A549 (cell line): ENCODE measurements around the gene SYK.

Experiments
- CHD2 ChIP-seq: fragments of 150-350 bp; IDR thresholded peaks from 2 replicates; pipeline ENCODE4 v1.6.1; 2014; ENCODE audit warnings: low read length; ENCODE audit not compliant: partially characterized antibody
- NPAS2 ChIP-seq: fragments of 250-450 bp; sonication (Bioruptor Pico); IDR thresholded peaks from 2 replicates; pipeline ENCODE4 v1.8.0; 2022; ENCODE audit warnings: mild to moderate bottlenecking, moderate library complexity, borderline replicate concordance
- POLR2A ChIP-seq: IDR thresholded peaks from 2 replicates; pipeline ENCODE4 v1.6.1; 2012; ENCODE audit warnings: mild to moderate bottlenecking, low read length
- REST ChIP-seq: fragments of 200-600 bp; sonication (generic); IDR thresholded peaks from 2 replicates; pipeline ENCODE4 v1.6.1; 2016; ENCODE audit warnings: antibody characterized with exemption, mild to moderate bottlenecking, moderate library complexity
- TF ChIP-seq, protein P1 (sequence below): fragments of >200 bp; sonication (Bioruptor Twin); formaldehyde crosslinking; IDR thresholded peaks from 3 replicates; pipeline ENCODE4 v1.5.1; 2016
- TF ChIP-seq, protein P2 (sequence below): IDR thresholded peaks from 2 replicates; pipeline ENCODE4 v1.6.1; 2012

- TF ChIP-seq, protein P1, sequence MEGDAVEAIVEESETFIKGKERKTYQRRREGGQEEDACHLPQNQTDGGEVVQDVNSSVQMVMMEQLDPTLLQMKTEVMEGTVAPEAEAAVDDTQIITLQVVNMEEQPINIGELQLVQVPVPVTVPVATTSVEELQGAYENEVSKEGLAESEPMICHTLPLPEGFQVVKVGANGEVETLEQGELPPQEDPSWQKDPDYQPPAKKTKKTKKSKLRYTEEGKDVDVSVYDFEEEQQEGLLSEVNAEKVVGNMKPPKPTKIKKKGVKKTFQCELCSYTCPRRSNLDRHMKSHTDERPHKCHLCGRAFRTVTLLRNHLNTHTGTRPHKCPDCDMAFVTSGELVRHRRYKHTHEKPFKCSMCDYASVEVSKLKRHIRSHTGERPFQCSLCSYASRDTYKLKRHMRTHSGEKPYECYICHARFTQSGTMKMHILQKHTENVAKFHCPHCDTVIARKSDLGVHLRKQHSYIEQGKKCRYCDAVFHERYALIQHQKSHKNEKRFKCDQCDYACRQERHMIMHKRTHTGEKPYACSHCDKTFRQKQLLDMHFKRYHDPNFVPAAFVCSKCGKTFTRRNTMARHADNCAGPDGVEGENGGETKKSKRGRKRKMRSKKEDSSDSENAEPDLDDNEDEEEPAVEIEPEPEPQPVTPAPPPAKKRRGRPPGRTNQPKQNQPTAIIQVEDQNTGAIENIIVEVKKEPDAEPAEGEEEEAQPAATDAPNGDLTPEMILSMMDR, result no peak
- TF ChIP-seq, protein P2, sequence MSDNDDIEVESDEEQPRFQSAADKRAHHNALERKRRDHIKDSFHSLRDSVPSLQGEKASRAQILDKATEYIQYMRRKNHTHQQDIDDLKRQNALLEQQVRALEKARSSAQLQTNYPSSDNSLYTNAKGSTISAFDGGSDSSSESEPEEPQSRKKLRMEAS, result no peak
- TF ChIP-seq POLR2A (no peak), REST (no peak), NPAS2 (CRISPR knock-in tag) (no peak), CHD2 (no peak)
Measured at GRCh38 chr9:90896231-90896630, 94.6 kb downstream of the SYK start.
